Prostate gland (tissue), 2 donors: ENCODE results near the gene GRB10.

Experiments
- CTCF ChIP-seq, 4 experiments: fragments of 200-600 bp in 2 of 4; fragments of 450-650 bp in 2 of 4; sonication (generic) in 2 of 4; IDR thresholded peaks; 1 replicate in 3 of 4; 2 replicates in 1 of 4; pipeline ENCODE4 v1.5.1; 2016 to 2019; ENCODE audit warnings: antibody characterized with exemption in 4 of 4, mild to moderate bottlenecking in 2 of 4, moderate library complexity in 2 of 4
- POLR2A ChIP-seq: fragments of 450-650 bp; IDR thresholded peaks from one replicate; pipeline ENCODE4 v1.6.1; 2016; ENCODE audit warnings: antibody characterized with exemption, mild to moderate bottlenecking
- POLR2AphosphoS5 ChIP-seq: sonication (generic); formaldehyde crosslinking; IDR thresholded peaks from one replicate; pipeline ENCODE4 v1.6.1; 2017; ENCODE audit warnings: antibody characterized with exemption

- TF ChIP-seq POLR2AphosphoS5 (no peak), CTCF (IDR thresholded peaks at IDR 0.05) (no peak), POLR2A (no peak)
Measured at GRCh38 chr7:50540785-50541579, 241.7 kb downstream of the GRB10 start.
